HEK293T (cell line): ENCODE measurements around the gene SIPA1L3.

Experiments
- ARNT ChIP-seq: fragments of 450-650 bp; IDR thresholded peaks from 2 replicates; pipeline ENCODE4 v1.6.1; 2017; ENCODE audit warnings: mild to moderate bottlenecking
- BHLHE40 ChIP-seq: fragments of 450-650 bp; IDR thresholded peaks from 2 replicates; pipeline ENCODE4 v1.6.1; 2016; ENCODE audit warnings: mild to moderate bottlenecking, moderate library complexity, borderline replicate concordance
- CTBP1 ChIP-seq: fragments of 450-650 bp; IDR thresholded peaks from 2 replicates; pipeline ENCODE4 v1.6.1; 2016; ENCODE audit warnings: borderline replicate concordance
- ELF4 ChIP-seq: fragments of 450-650 bp; IDR thresholded peaks from 2 replicates; pipeline ENCODE4 v1.6.1; 2017; ENCODE audit warnings: antibody characterized with exemption
- FOXA1 ChIP-seq: fragments of 450-650 bp; IDR thresholded peaks from 2 replicates; pipeline ENCODE4 v1.6.1; 2016; ENCODE audit warnings: mild to moderate bottlenecking
- FOXK2 ChIP-seq: fragments of 450-650 bp; IDR thresholded peaks from 2 replicates; pipeline ENCODE4 v1.6.1; 2016; ENCODE audit warnings: mild to moderate bottlenecking
- FOXM1 ChIP-seq: fragments of 450-650 bp; IDR thresholded peaks from 2 replicates; pipeline ENCODE4 v1.6.1; 2017; ENCODE audit warnings: mild to moderate bottlenecking, borderline replicate concordance
- HDGF ChIP-seq: fragments of 450-650 bp; IDR thresholded peaks from 2 replicates; pipeline ENCODE4 v1.6.1; 2017; ENCODE audit warnings: antibody characterized with exemption, borderline replicate concordance
- L3MBTL2 ChIP-seq: fragments of 450-650 bp; conservative IDR thresholded peaks from 2 replicates; pipeline ENCODE4 v1.6.1; 2016; ENCODE audit warnings: mild to moderate bottlenecking
- LEF1 ChIP-seq: fragments of 450-650 bp; IDR thresholded peaks from 2 replicates; pipeline ENCODE4 v1.6.1; 2017; ENCODE audit warnings: mild to moderate bottlenecking, borderline replicate concordance
- SP1 ChIP-seq: fragments of 450-650 bp; IDR thresholded peaks from 2 replicates; pipeline ENCODE4 v1.6.1; 2017
- SUZ12 ChIP-seq: fragments of 450-650 bp; IDR thresholded peaks from 2 replicates; pipeline ENCODE4 v1.6.1; 2016; ENCODE audit warnings: mild to moderate bottlenecking
- TARDBP ChIP-seq: fragments of 450-650 bp; IDR thresholded peaks from 2 replicates; pipeline ENCODE4 v1.6.1; 2016
- ZNF384 ChIP-seq: fragments of 450-650 bp; IDR thresholded peaks from 2 replicates; pipeline ENCODE4 v1.6.1; 2016

DNA sequence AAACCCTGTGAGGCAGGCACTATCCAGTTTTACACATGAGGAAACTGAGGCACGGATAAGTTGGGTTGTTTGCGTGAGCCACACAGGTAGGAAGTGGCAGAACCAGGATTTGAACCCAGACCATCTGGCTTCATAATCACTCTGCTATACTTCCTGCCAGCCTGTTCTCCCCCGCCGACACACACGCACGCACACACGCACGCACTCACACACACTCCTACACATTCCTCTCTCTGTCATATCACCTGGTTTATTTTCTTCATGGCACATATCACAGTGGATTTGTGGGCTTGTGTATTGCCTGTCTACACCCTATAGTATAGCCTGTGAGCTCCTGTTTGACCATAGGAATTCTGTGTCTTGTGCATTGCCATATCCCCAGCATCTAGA, 140.0 kb downstream of the SIPA1L3 start:
- TF ChIP-seq ZNF384 (no peak), FOXA1 (no peak), TARDBP (no peak), BHLHE40 (no peak), LEF1 (no peak), HDGF (no peak), L3MBTL2 (no peak), ELF4 (no peak), CTBP1 (no peak), SP1 (no peak), FOXK2 (no peak), SUZ12 (no peak), FOXM1 (no peak), ARNT (no peak)
